ENCODE measurements around the gene ZCCHC9. TPM values are rescaled to one million over a fixed set of nuclear protein-coding genes. Genes with fewer than 3 reads are reported as not detected.
"Not testable (repeated sequence)": the region's sequence is repeated elsewhere in the genome, so short reads cannot be mapped to it uniquely, and the experiment has no call there.

ZCCHC9 gene
- total RNA-seq, 2 donors from 2014 or later: 19.4 to 30.1 TPM

GRCh38 chr5:81336556-81336955, 35.2 kb downstream of the ZCCHC9 start:
- Histone ChIP-seq H3K4me3 (no peak overlapping the region), H3K9me3 (no peaks in the 10 kb centered on the region), H3K36me3 (no peaks in the 10 kb centered on the region), H3K27ac (no peak overlapping the region), H3K27me3 (replicated peaks; ENCODE audit: insufficient read depth) (no peaks in the 10 kb centered on the region), H3K4me1 (replicated peaks) (no peaks in the 10 kb centered on the region)
- DNase-seq (ENCODE audit: low spot score): no peak
- WGBS: 20% methylated on average over 1 of the region's 1 CpG
- intact Hi-C loops (cut with DNase I): no loop called here
- TF ChIP-seq CTCF (IDR thresholded peaks at IDR 0.05) (no peak), POLR2AphosphoS5 (IDR thresholded peaks at IDR 0.05) (no peak), POLR2A (IDR thresholded peaks at IDR 0.05) (no peak)

GRCh38 chr5:81337803-81338202, 36.4 kb downstream of the ZCCHC9 start:
- Histone ChIP-seq H3K27ac (no peak overlapping the region), H3K27me3 (replicated peaks; ENCODE audit: insufficient read depth) (no peaks in the 10 kb centered on the region), H3K4me3 (no peak overlapping the region), H3K9me3 (no peaks in the 10 kb centered on the region), H3K4me1 (replicated peaks) (no peaks in the 10 kb centered on the region), H3K36me3 (no peaks in the 10 kb centered on the region)
- no peak for DNase-seq (ENCODE audit: low spot score)
- no peak for TF ChIP-seq POLR2A (IDR thresholded peaks at IDR 0.05)
- TF ChIP-seq POLR2AphosphoS5 (IDR thresholded peaks at IDR 0.05): no peak
- no peak for TF ChIP-seq CTCF (IDR thresholded peaks at IDR 0.05)
- 83% methylated on average over 2 of the region's 2 CpGs for WGBS
- intact Hi-C loops (cut with DNase I): no loop called here

GRCh38 chr5:81338213-81338612, 36.8 kb downstream of the ZCCHC9 start:
- intact Hi-C loops (cut with DNase I); H3K9me3 ChIP-seq; H3K4me3 ChIP-seq; DNase-seq (ENCODE audit: low spot score); H3K27ac ChIP-seq; H3K27me3 ChIP-seq (replicated peaks; ENCODE audit: insufficient read depth); H3K36me3 ChIP-seq; H3K4me1 ChIP-seq (replicated peaks): not testable (repeated sequence)
- 89% methylated on average over 3 of the region's 3 CpGs for WGBS

GRCh38 chr5:81344736-81345135, 43.3 kb downstream of the ZCCHC9 start:
- DNase-seq (ENCODE audit: low spot score): no peak
- Histone ChIP-seq H3K36me3 (no peaks in the 10 kb centered on the region), H3K9me3 (no peaks in the 10 kb centered on the region), H3K27me3 (replicated peaks; ENCODE audit: insufficient read depth) (no peaks in the 10 kb centered on the region), H3K4me3 (no peak overlapping the region), H3K4me1 (replicated peaks) (no peaks in the 10 kb centered on the region), H3K27ac (no peak overlapping the region)
- WGBS: 92% methylated on average over 13 of the region's 13 CpGs
- intact Hi-C loops (cut with DNase I): no loop called here
- TF ChIP-seq CTCF (IDR thresholded peaks at IDR 0.05) (no peak), POLR2A (IDR thresholded peaks at IDR 0.05) (no peak), POLR2AphosphoS5 (IDR thresholded peaks at IDR 0.05) (no peak)

- no peaks in the 10 kb centered on the region for H3K27me3 ChIP-seq (replicated peaks; ENCODE audit: insufficient read depth)
- H3K4me1 ChIP-seq (replicated peaks): no peaks in the 10 kb centered on the region
- WGBS: 95% methylated on average over 5 of the region's 5 CpGs
- TF ChIP-seq CTCF (IDR thresholded peaks at IDR 0.05): no peak
- TF ChIP-seq POLR2A (IDR thresholded peaks at IDR 0.05): no peak
- TF ChIP-seq POLR2AphosphoS5 (IDR thresholded peaks at IDR 0.05): no peak
- no peak for DNase-seq (ENCODE audit: low spot score)
- H3K9me3 ChIP-seq: no peaks in the 10 kb centered on the region
- H3K4me3 ChIP-seq: no peak overlapping the region
- H3K36me3 ChIP-seq: no peaks in the 10 kb centered on the region
- intact Hi-C loops (cut with DNase I): no loop called here
- no peak overlapping the region for H3K27ac ChIP-seq
Measured at GRCh38 chr5:81345411-81346003, 44.1 kb downstream of the ZCCHC9 start.

Data from prostate gland (tissue), 2 donors.